HG02884 (cell line): Measurements from ENCODE around the gene PBX2.
"Not testable (repeated sequence)": the region's sequence is repeated elsewhere in the genome, so short reads cannot be mapped to it uniquely, and the experiment has no call there.

Experiments
- ATAC-seq: cut with Tn5 transposase; IDR thresholded peaks from one replicate; pipeline ENCODE4 v1.9.1; 2021; ENCODE audit warnings: mild to moderate bottlenecking, moderate library complexity; ENCODE audit not compliant: unreplicated experiment

PBX2 gene

GRCh38 chr6:32203426-32204267 lies 13.6 kb upstream of the PBX2 start:
- no peak for ATAC-seq

- ATAC-seq, result no peak
Observed at GRCh38 chr6:32202186-32202585, 12.2 kb upstream of the PBX2 start.

GRCh38 chr6:32200711-32201475 lies 10.9 kb upstream of the PBX2 start:
- ATAC-seq, result no peak

GRCh38 chr6:32198866-32199265 lies 8.9 kb upstream of the PBX2 start:
- ATAC-seq, result no peak

GRCh38 chr6:32198345-32198696 lies 8.3 kb upstream of the PBX2 start:
- no peak for ATAC-seq

- ATAC-seq, result no peak
Observed at GRCh38 chr6:32196682-32197616, 6.9 kb upstream of the PBX2 start.

- ATAC-seq, result peak; percentile 77
Observed at GRCh38 chr6:32195902-32196681, 6.1 kb upstream of the PBX2 start.

- peak; percentile 69 for ATAC-seq
Observed at GRCh38 chr6:32195652-32195901, 5.6 kb upstream of the PBX2 start.

- no peak for ATAC-seq
Observed at GRCh38 chr6:32194825-32195651, 5.0 kb upstream of the PBX2 start.

GRCh38 chr6:32194388-32194787 lies 4.4 kb upstream of the PBX2 start:
- ATAC-seq, result no peak

GRCh38 chr6:32193096-32193495 lies 3.1 kb upstream of the PBX2 start:
- ATAC-seq, result not testable (repeated sequence)

- no peak for ATAC-seq
Observed at GRCh38 chr6:32192608-32193039, 2.6 kb upstream of the PBX2 start, which contains the start of gene GPSM3. Gene GPSM3 (minus strand): TSS chr6:32192643. CDS start chr6:32192513, 130 bp downstream.

- no peak for ATAC-seq
Observed at GRCh38 chr6:32191696-32192607, 1.9 kb upstream of the PBX2 start.

GRCh38 chr6:32190911-32191677 lies 1.1 kb upstream of the PBX2 start:
- ATAC-seq, result no peak

GRCh38 chr6:32189742-32190053 lies 304 bp downstream of the PBX2 start:
- ATAC-seq, result no peak

- ATAC-seq, result no peak
Observed at GRCh38 chr6:32189069-32189741, 797 bp downstream of the PBX2 start.

GRCh38 chr6:32188381-32189068 lies 1.5 kb downstream of the PBX2 start:
- no peak for ATAC-seq
